Keratinocyte (primary cell): ENCODE data around the gene TMEM204. TPM values are rescaled to one million over a fixed set of nuclear protein-coding genes. Genes with fewer than 3 reads are reported as not detected.

ENCODE experiments used
- DNase-seq: peaks from one replicate; pipeline ENCODE4 v3.0.0-alpha.2; 2011; ENCODE audit warnings: low read depth, missing footprints, low spot score
- FAIRE-seq: peaks from 2 replicates; lab custom pipeline; 2011; peaks lifted over from hg19 to GRCh38; lab: Jason Lieb, UNC
- H2AFZ ChIP-seq: 2 replicates; pipeline ENCODE4 v1.6.0; 2012; ENCODE audit warnings: low read length, control low read depth, inconsistent platforms; ENCODE audit not compliant: control insufficient read depth
- H3K27ac ChIP-seq: 2 replicates; pipeline ENCODE4 v1.5.1; 2011; ENCODE audit warnings: low read length; ENCODE audit not compliant: control insufficient read depth, insufficient read depth
- H3K27me3 ChIP-seq: 3 replicates; pipeline ENCODE4 v1.6.0; 2011; ENCODE audit warnings: low read length; ENCODE audit not compliant: control insufficient read depth, insufficient read depth; ENCODE audit errors: extremely low read depth
- H3K36me3 ChIP-seq, 2 experiments: 2 replicates in 1 of 2; 3 replicates in 1 of 2; pipeline ENCODE4 v1.5.1; 2011; ENCODE audit warnings: low read length in 2 of 2, mild to moderate bottlenecking in 1 of 2; ENCODE audit not compliant: control insufficient read depth in 2 of 2, insufficient read depth in 2 of 2; ENCODE audit errors: extremely low read depth in 1 of 2
- H3K4me1 ChIP-seq: 3 replicates; pipeline ENCODE4 v1.5.1; 2011; ENCODE audit warnings: low read length; ENCODE audit not compliant: control insufficient read depth, insufficient read depth; ENCODE audit errors: extremely low read depth
- H3K4me2 ChIP-seq: 3 replicates; pipeline ENCODE4 v1.6.0; 2011; ENCODE audit warnings: low read depth, low read length; ENCODE audit not compliant: control insufficient read depth, insufficient read depth; ENCODE audit errors: extremely low read depth
- H3K4me3 ChIP-seq, 3 experiments: fragments of 200-600 bp in 1 of 3; sonication (generic) in 1 of 3; 2 replicates in 2 of 3; 3 replicates in 1 of 3; pipeline ENCODE4 v1.5.1; 2011 to 2016; ENCODE audit warnings: low read length in 3 of 3, mild to moderate bottlenecking in 3 of 3, control low read depth in 2 of 3, inconsistent platforms in 1 of 3, low read depth in 1 of 3, mixed read lengths in 1 of 3, mixed run types in 1 of 3, moderate library complexity in 1 of 3; ENCODE audit not compliant: control insufficient read depth in 2 of 3, insufficient read depth in 2 of 3; ENCODE audit errors: extremely low read depth in 1 of 3
- H3K79me2 ChIP-seq: 2 replicates; pipeline ENCODE4 v1.6.0; 2012; ENCODE audit warnings: low read length; ENCODE audit not compliant: control insufficient read depth, insufficient read depth
- H3K9ac ChIP-seq: 3 replicates; pipeline ENCODE4 v1.6.0; 2011; ENCODE audit warnings: low read length; ENCODE audit not compliant: control insufficient read depth, insufficient read depth; ENCODE audit errors: extremely low read depth
- H3K9me1 ChIP-seq: 3 replicates; pipeline ENCODE4 v1.6.0; 2011; ENCODE audit warnings: low read length; ENCODE audit not compliant: control insufficient read depth, insufficient read depth; ENCODE audit errors: extremely low read depth
- H3K9me3 ChIP-seq: 2 replicates; pipeline ENCODE4 v1.5.1; 2012; ENCODE audit warnings: low read depth, low read length; ENCODE audit not compliant: control insufficient read depth
- H4K20me1 ChIP-seq: 3 replicates; pipeline ENCODE4 v1.6.0; 2011; ENCODE audit warnings: low read length; ENCODE audit not compliant: control insufficient read depth, insufficient read depth; ENCODE audit errors: extremely low read depth
- CTCF ChIP-seq, 3 experiments: IDR thresholded peaks in 1 of 3; conservative IDR thresholded peaks in 1 of 3; optimal IDR thresholded peaks in 1 of 3; 2 replicates in 2 of 3; 3 replicates in 1 of 3; pipeline versions ENCODE3 to v1.5.1; 2011; ENCODE audit warnings: low read length in 3 of 3, mild to moderate bottlenecking in 3 of 3, moderate library complexity in 2 of 3, control low read depth in 1 of 3, inconsistent platforms in 1 of 3; ENCODE audit not compliant: insufficient read depth in 2 of 3; ENCODE audit errors: extremely low read depth in 1 of 3
- EZH2 ChIP-seq: IDR thresholded peaks from one replicate; pipeline ENCODE4 v1.6.1; 2012; ENCODE audit warnings: inconsistent platforms, mild to moderate bottlenecking, low read length, moderate library complexity
- dilution Hi-C: fragments of 300-500 bp; cut with MboI; formaldehyde crosslinking; loops from one replicate; pipeline ENCODE4 v1.7.0; 2020; ENCODE audit warnings: low sequenced_read_pairs; ENCODE audit not compliant: extremely low pct_ligation_motif_present
- polyA plus RNA-seq, 5 experiments: library from polyadenylated mRNA; depleted of rRNA in 3 of 5; stranded (reverse) in 3 of 5; stranded (forward) in 1 of 5; unstranded in 1 of 5; fragments of >200 nt; gene quantifications; 1 replicate in 1 of 5; 2 replicates in 3 of 5; 3 replicates in 1 of 5; pipeline versions ENCODE4 v1.2.1 to v1.2.3, GENCODE V29; 2011 to 2012; ENCODE audit warnings: missing spikeins in 2 of 5, low read depth in 1 of 5, low replicate concordance in 1 of 5

Gene TMEM204
- polyA plus RNA-seq, 1 donor (not counting 4 experiments of a cell fraction or from before 2014, with no cell fraction given) = 1.0 TPM

- no peaks in the 10 kb centered on the region for H3K9me1 ChIP-seq
- dilution Hi-C loops = no loop called here
- H3K4me3 ChIP-seq = no peak overlapping the region
- TF ChIP-seq EZH2 (no peak), CTCF (optimal IDR thresholded peaks at IDR 0.05 in 1 of 3, IDR thresholded peaks at IDR 0.05 in 1 of 3, conservative IDR thresholded peaks at IDR 0.05 in 1 of 3; ENCODE audit: extremely low read depth in 1 of 3, insufficient read depth in 2 of 3, low read length in 3 of 3) (no peak)
- H3K27me3 ChIP-seq = peaks cover 6% of the 10 kb centered on the region
- H2AFZ ChIP-seq = no peak overlapping the region
- peaks cover 40% of the 10 kb centered on the region for H3K4me1 ChIP-seq
- H3K9ac ChIP-seq = no peak overlapping the region
- no peaks in the 10 kb centered on the region for H3K9me3 ChIP-seq
- no peak for FAIRE-seq
- H4K20me1 ChIP-seq = no peaks in the 10 kb centered on the region
- no peaks in the 10 kb centered on the region for H3K79me2 ChIP-seq
- no peak overlapping the region for H3K27ac ChIP-seq
- H3K4me2 ChIP-seq = no peak overlapping the region
- no peaks in the 10 kb centered on the region for H3K36me3 ChIP-seq
- DNase-seq = no peak
These were observed 5.3 kb upstream of the TMEM204 start for GRCh38 chr16:1527836-1528811.

GRCh38 chr16:1528921-1529537, 4.4 kb upstream of the TMEM204 start:
- TF ChIP-seq CTCF (optimal IDR thresholded peaks at IDR 0.05 in 1 of 3, IDR thresholded peaks at IDR 0.05 in 1 of 3, conservative IDR thresholded peaks at IDR 0.05 in 1 of 3; ENCODE audit: extremely low read depth in 1 of 3, insufficient read depth in 2 of 3, low read length in 3 of 3) = no peak
- TF ChIP-seq EZH2 = no peak
- Histone ChIP-seq H2AFZ (no peak overlapping the region), H3K4me2 (no peak overlapping the region), H3K27ac (no peak overlapping the region), H3K27me3 (peaks cover 6% of the 10 kb centered on the region), H3K4me3 (no peak overlapping the region), H3K9ac (no peak overlapping the region), H3K9me3 (no peaks in the 10 kb centered on the region), H3K9me1 (no peaks in the 10 kb centered on the region), H3K4me1 (peaks cover 49% of the 10 kb centered on the region), H4K20me1 (no peaks in the 10 kb centered on the region), H3K36me3 (no peaks in the 10 kb centered on the region), H3K79me2 (no peaks in the 10 kb centered on the region)
- FAIRE-seq = no peak
- dilution Hi-C loops = no loop called here
- DNase-seq = no peak
